Breast epithelium (tissue), 3 donors: ENCODE data around the gene NCKAP5.

ENCODE experiments used
- CTCF ChIP-seq, 3 donors: fragments of 450-650 bp; IDR thresholded peaks; one replicate each; pipeline ENCODE4 v1.5.1; 2016 to 2017; ENCODE audit warnings: antibody characterized with exemption in 3 of 3, mild to moderate bottlenecking in 3 of 3, moderate library complexity in 3 of 3
- POLR2A ChIP-seq: fragments of 450-650 bp; IDR thresholded peaks from one replicate; pipeline ENCODE4 v1.6.1; 2016; ENCODE audit warnings: antibody characterized with exemption, mild to moderate bottlenecking, moderate library complexity
- POLR2AphosphoS5 ChIP-seq, 3 donors: sonication (generic); formaldehyde crosslinking; IDR thresholded peaks; one replicate each; pipeline ENCODE4 v1.6.1; 2017; ENCODE audit warnings: antibody characterized with exemption in 3 of 3

- TF ChIP-seq CTCF (IDR thresholded peaks at IDR 0.05) (peak in 1 of 3 donors; percentile 32), POLR2AphosphoS5 (IDR thresholded peaks at IDR 0.05) (no peak), POLR2A (no peak)
These were observed 133.1 kb downstream of the NCKAP5 start for GRCh38 chr2:133434959-133435668.
